Cortex of kidney (tissue), 1 donor: ENCODE results near the gene GAB2.
"Not testable (repeated sequence)": the region's sequence is repeated elsewhere in the genome, so short reads cannot be mapped to it uniquely, and the experiment has no call there.

Experiments used
- DNase-seq: peaks from one replicate; lab custom pipeline; 2025; lab: John Stamatoyannopoulos, UW

The GAB2 gene, protein sequence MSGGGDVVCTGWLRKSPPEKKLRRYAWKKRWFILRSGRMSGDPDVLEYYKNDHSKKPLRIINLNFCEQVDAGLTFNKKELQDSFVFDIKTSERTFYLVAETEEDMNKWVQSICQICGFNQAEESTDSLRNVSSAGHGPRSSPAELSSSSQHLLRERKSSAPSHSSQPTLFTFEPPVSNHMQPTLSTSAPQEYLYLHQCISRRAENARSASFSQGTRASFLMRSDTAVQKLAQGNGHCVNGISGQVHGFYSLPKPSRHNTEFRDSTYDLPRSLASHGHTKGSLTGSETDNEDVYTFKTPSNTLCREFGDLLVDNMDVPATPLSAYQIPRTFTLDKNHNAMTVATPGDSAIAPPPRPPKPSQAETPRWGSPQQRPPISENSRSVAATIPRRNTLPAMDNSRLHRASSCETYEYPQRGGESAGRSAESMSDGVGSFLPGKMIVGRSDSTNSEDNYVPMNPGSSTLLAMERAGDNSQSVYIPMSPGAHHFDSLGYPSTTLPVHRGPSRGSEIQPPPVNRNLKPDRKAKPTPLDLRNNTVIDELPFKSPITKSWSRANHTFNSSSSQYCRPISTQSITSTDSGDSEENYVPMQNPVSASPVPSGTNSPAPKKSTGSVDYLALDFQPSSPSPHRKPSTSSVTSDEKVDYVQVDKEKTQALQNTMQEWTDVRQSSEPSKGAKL

GRCh38 chr11:78417175-78417887 is at the start of gene GAB2:
Gene GAB2, minus strand, starts transcription at chr11:78417820. Its CDS starts 100 bp downstream, at chr11:78417720.
- no peak for DNase-seq

GRCh38 chr11:78467370-78467769 is 49.8 kb upstream of the GAB2 start:
- no peak for DNase-seq

DNA sequence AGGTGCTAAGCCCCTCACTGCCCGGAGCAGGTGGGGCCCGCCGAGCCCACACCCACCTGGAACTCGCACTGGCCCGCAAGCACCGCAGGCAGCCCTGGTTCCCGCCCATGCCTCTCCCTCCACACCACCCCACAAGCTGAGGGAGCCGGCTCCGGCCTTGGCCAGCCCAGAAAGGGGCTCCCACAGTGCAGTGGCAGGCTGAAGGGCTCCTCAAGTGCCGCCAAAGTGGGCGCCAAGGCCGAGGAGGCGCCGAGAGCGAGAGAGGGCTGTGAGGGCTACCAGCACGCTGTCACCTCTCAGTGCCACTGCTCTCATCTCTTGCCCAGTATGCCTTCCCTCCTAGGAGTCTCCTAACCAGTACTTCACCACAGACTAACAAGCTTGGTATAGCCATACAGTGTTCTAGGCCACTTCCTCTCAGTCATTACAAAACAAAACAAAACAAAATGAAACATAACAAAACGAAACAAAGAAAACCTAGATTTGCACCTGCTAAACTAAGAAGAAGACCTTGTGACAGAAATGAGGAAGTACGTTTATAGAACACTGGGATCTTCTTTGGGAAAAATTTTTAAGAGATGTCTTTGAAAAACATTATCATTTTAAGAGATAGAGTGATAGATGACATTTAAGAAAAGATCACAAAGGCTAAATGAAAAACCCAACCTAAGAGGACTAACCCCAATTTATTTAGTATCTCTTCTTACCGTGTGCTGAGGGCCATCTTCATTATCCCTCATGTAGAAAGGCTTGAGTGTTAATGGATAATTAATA is 47.7 kb upstream of the GAB2 start:
- no peak for DNase-seq

GRCh38 chr11:78464787-78465168 is 47.2 kb upstream of the GAB2 start:
- not testable (repeated sequence) for DNase-seq

DNA sequence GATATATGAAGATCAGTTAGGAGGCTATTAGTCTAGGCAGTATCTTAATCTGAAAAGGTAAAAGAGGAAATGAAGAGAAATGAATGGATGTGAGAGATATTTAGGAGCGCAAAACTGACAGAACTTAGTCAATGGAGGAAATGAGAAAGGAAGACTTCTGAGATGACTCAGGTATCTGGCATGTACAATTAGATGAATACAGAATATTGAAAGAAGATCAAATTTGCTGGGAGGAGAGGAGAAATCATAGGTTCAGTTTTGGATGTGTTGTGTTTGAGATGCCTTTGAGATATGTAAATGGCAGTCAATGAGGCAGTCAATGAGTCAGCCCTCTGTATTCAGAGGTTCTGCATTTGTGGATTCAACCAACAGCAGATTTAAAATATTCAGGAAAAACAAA is 42.9 kb upstream of the GAB2 start:
- DNase-seq: no peak

GRCh38 chr11:78459738-78460137 is 42.1 kb upstream of the GAB2 start:
- no peak for DNase-seq

DNA sequence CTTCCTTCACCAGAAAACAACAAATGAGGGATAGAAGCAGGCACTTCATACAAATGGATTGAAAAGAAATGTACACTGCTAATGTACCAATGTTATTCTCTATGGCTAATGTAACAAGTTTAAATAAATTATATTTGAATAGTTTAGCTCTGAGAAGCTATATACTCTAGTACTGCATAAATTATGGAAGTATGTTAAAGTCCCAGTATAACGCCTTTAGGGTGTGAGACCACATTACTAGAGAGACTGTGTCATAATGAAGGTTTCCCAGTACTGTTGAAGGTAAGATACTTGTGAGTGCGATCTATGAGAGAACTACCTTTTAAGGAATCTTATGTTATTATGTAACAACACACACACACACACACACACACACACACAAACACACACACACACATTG is 39.8 kb upstream of the GAB2 start:
- no peak for DNase-seq

DNA sequence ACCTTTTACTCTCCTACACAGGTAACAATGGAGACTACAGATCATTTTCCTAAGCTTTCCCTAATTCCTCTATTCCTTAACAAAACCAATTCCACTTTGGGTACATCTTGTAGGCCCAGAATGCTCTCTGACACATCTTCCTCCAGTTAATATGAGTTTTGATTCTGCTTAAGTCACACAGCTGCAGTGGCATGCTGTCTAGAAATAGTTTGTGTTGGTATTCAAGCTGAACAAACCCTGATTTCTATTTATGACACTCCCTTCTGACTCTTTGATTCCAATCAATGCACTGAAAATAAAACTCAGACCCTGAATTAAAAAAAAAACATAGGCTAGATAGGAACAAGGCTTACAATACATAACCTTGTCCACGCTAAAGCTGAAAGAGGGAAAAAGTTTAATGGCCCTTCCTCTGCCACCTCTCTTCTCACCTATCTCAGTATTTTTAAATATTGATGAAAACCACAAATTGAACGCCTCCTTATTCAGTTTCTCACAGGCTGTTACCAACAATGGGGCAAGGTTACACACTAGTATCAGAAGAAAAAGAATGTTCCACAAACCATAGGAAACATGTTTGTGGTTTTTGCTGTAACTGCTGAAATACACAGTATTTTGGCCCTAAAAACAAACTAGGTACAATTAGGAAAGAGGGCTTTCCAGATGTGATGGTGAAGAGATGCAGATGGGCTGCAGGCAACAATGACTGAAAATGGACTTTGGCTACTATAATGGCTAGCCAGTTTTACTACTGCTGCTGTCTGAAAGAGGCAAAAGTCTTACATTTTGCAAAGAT is 35.7 kb upstream of the GAB2 start:
- no peak for DNase-seq

GRCh38 chr11:78451371-78452150 is 33.9 kb upstream of the GAB2 start:
- DNase-seq: no peak

- DNase-seq: no peak
These were observed 33.2 kb upstream of the GAB2 start for GRCh38 chr11:78450866-78451265.

DNA sequence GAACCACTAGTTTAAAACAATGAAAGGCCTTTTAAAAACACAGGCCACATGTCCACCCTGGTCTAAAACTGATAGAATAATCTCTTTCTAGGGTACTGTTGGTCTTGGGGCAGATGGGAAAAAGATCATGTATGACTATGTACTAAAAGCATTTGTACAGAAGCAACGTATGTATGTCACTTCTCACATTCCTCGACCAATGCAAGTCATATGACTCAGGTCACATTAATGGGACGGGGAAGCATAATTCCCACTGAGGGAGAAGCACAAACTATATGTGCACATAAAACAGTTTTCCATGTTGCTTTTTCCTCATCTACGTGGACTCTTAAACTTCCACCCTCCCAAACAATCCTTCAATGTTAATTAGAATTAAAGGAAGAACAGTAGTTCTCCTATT is 32.2 kb upstream of the GAB2 start:
- no peak for DNase-seq

GRCh38 chr11:78446210-78446609 is 28.6 kb upstream of the GAB2 start:
- DNase-seq: no peak

DNA sequence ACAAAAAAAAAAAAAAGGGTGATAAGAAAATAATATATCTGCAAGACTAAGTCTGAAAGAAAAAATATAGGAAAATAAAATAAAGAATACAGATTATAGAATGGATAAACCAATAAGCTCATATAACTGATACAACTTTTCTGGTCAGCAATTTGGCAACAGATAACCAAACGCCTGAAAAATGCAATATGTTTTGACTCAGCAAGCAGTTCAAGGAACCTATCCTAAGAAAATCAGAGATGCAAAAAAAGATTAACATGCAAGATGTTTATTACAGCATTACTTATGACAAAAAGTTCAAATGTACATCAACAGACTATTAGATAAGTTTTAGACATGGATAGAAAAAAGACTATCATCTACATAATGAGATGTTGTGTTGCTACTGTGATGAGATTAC is 27.1 kb upstream of the GAB2 start:
- no peak for DNase-seq

DNA sequence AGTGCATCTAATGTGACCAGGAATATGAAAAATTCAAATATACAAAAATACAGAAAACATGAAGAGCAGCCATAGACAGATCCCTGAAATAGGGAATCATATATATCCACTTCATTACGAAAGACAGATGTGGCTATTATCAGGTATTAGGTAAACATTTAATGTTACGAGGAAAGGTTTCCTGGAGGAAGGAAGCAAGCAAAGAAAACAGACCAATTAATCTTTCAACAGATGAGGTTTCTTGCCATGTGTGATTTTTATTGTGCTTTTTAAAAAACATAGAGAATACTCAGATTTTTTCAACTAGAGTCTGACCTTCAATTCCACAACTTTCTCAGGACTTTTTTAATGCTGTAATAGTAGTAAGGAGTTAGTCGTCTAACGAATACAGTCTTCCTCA is 24.3 kb upstream of the GAB2 start:
- no peak for DNase-seq

GRCh38 chr11:78438298-78438975 is 20.8 kb upstream of the GAB2 start:
- no peak for DNase-seq

- no peak for DNase-seq
These were observed 15.3 kb upstream of the GAB2 start for GRCh38 chr11:78432956-78433355.

GRCh38 chr11:78432058-78432515 is 14.5 kb upstream of the GAB2 start:
- no peak for DNase-seq

DNA sequence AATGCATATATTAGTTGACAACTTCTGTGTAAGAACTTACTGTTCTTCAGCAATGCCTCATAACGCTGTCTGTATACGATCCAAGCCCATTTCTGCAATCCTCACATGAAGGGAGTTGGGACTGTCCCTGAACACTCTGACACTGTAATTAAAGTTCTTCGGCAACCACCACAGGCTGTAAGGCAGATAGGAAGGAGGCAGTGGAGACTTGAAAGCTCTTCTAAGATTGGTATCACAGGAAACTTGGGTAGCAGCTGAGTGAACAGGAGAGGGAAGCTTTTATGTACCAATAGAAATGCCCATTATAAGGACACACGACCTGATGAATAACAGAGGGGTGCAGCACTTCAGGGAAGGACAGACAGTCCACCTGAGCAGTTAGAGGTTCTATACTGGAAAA is 12.0 kb upstream of the GAB2 start:
- DNase-seq: no peak

DNA sequence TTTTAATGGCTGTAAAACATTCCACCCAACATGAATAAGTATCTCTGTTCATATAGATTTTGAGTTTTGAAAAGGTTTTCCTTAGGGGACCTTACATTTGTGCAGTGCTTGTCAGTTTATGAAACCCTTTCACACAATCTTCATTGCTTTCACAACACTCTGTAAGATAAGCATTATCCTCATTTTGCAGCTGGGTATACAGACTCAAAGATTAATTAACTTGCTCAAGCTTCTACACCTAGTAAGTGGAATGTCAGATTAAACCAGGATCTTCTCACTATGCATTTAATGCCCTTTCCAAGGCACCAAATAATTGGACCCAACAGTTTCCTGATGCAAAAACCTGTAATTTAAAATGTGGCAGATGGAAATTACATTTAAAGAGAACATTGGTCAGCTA is 11.6 kb upstream of the GAB2 start:
- no peak for DNase-seq

DNA sequence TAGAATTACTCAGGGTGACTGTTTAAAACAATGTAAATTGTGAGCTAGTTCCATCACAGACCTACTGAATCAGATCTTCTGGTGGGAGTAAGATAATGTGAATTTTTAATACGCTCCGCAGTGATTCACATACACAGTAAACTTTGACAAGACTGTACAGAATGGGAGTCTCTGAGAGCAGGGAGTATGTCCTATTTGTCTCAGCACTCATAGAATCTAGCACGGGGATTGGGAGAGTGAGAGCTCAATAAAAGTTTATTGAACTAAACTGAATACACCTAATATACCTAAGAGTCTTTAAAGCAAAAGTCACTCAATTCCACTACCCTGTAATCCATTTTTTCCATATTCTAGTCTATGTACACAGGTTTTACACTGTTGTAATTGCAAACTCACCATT is 11.2 kb upstream of the GAB2 start:
- DNase-seq: no peak
